Body of pancreas (tissue), 4 donors: Measurements from ENCODE around the gene FAM83G.

Source experiments
- POLR2A ChIP-seq, 3 donors: fragments of 450-650 bp; IDR thresholded peaks; one replicate each; pipeline ENCODE4 v1.6.1; 2016; ENCODE audit warnings: antibody characterized with exemption in 3 of 3, mild to moderate bottlenecking in 2 of 3
- TF ChIP-seq, protein P1 (sequence below), 7 experiments: fragments of 450-650 bp in 4 of 7; fragments of 200-600 bp in 3 of 7; sonication (generic) in 3 of 7; IDR thresholded peaks; one replicate each; pipeline ENCODE4 v1.5.1; 2016 to 2019; ENCODE audit warnings: antibody characterized with exemption in 7 of 7

DNA sequence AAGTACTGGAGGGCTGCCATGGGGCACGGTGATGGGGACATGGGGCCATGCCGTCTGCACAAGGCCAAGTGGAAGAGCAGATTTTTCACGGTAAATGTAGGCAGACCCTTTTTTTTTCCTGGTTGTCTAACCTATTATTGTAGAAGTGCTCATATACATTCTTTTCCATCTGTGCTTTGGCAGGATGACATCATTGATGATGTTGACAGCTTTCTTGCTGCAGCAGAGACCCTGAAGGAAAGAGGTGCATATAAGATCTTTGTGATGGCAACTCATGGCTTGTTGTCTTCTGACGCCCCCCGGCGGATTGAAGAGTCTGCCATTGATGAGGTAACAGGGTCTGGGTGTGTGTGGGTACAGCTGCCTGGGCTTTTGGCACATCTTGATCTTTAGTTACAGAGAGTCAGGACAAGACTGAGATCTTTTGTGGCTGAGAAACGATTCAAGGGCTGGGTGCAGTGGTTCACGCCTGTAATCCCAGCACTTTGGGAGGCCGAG, 75.9 kb downstream of the FAM83G start:
- TF ChIP-seq, protein P1, sequence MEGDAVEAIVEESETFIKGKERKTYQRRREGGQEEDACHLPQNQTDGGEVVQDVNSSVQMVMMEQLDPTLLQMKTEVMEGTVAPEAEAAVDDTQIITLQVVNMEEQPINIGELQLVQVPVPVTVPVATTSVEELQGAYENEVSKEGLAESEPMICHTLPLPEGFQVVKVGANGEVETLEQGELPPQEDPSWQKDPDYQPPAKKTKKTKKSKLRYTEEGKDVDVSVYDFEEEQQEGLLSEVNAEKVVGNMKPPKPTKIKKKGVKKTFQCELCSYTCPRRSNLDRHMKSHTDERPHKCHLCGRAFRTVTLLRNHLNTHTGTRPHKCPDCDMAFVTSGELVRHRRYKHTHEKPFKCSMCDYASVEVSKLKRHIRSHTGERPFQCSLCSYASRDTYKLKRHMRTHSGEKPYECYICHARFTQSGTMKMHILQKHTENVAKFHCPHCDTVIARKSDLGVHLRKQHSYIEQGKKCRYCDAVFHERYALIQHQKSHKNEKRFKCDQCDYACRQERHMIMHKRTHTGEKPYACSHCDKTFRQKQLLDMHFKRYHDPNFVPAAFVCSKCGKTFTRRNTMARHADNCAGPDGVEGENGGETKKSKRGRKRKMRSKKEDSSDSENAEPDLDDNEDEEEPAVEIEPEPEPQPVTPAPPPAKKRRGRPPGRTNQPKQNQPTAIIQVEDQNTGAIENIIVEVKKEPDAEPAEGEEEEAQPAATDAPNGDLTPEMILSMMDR (IDR thresholded peaks at IDR 0.05): no peak
- no peak for TF ChIP-seq POLR2A (IDR thresholded peaks at IDR 0.05)
